ENCODE results near the gene RSPO4.
"Not testable (repeated sequence)": the region's sequence is repeated elsewhere in the genome, so short reads cannot be mapped to it uniquely, and the experiment has no call there.

Gene RSPO4

GRCh38 chr20:1001911-1002681 is at the start of gene RSPO4:
Gene RSPO4, minus strand, starts transcription at chr20:1002311. Its CDS starts 147 bp downstream, at chr20:1002164.
- DNase-seq = no peak

GRCh38 chr20:1050440-1050839 is 48.3 kb upstream of the RSPO4 start:
- DNase-seq = no peak

- DNase-seq = no peak
These were observed 43.8 kb upstream of the RSPO4 start for GRCh38 chr20:1045860-1046418.

- DNase-seq = no peak
These were observed 39.8 kb upstream of the RSPO4 start for GRCh38 chr20:1041845-1042390.

GRCh38 chr20:1038205-1038604 is 36.1 kb upstream of the RSPO4 start:
- no peak for DNase-seq

- no peak for DNase-seq
These were observed 34.9 kb upstream of the RSPO4 start for GRCh38 chr20:1037039-1037438.

- DNase-seq = no peak
These were observed 33.4 kb upstream of the RSPO4 start for GRCh38 chr20:1035466-1035865.

- DNase-seq = no peak
These were observed 32.3 kb upstream of the RSPO4 start for GRCh38 chr20:1034415-1034789.

- DNase-seq = no peak
These were observed 31.8 kb upstream of the RSPO4 start for GRCh38 chr20:1033751-1034414.

GRCh38 chr20:1029980-1030379 is 27.9 kb upstream of the RSPO4 start:
- no peak for DNase-seq

GRCh38 chr20:1026214-1026613 is 24.1 kb upstream of the RSPO4 start:
- DNase-seq = not testable (repeated sequence)

GRCh38 chr20:1022871-1023270 is 20.8 kb upstream of the RSPO4 start:
- no peak for DNase-seq

- no peak for DNase-seq
These were observed 18.5 kb upstream of the RSPO4 start for GRCh38 chr20:1020614-1021013.

- DNase-seq = no peak
These were observed 17.2 kb upstream of the RSPO4 start for GRCh38 chr20:1019344-1019743.

- DNase-seq = no peak
These were observed 15.6 kb upstream of the RSPO4 start for GRCh38 chr20:1017677-1018076.

- no peak for DNase-seq
These were observed 13.1 kb upstream of the RSPO4 start for GRCh38 chr20:1015181-1015580.

- no peak for DNase-seq
These were observed 12.4 kb upstream of the RSPO4 start for GRCh38 chr20:1014471-1014870.

- DNase-seq = no peak
These were observed 11.6 kb upstream of the RSPO4 start for GRCh38 chr20:1013566-1014340.

GRCh38 chr20:1012359-1013168 is 10.5 kb upstream of the RSPO4 start:
- no peak for DNase-seq

- no peak for DNase-seq
These were observed 8.5 kb upstream of the RSPO4 start for GRCh38 chr20:1010659-1011058.

GRCh38 chr20:1005452-1006027 is 3.4 kb upstream of the RSPO4 start:
- DNase-seq = peak; percentile 36

Data from DMS153 (cell line).